Ovary (tissue), 3 donors: ENCODE data around the gene EPG5.

Experiments
- EP300 ChIP-seq: sonication (generic); formaldehyde crosslinking; IDR thresholded peaks from one replicate; pipeline ENCODE4 v1.6.1; 2017; ENCODE audit warnings: antibody characterized with exemption
- POLR2A ChIP-seq: fragments of 450-650 bp; IDR thresholded peaks from one replicate; pipeline ENCODE4 v1.6.1; 2017; ENCODE audit warnings: antibody characterized with exemption, mild to moderate bottlenecking, moderate library complexity
- TF ChIP-seq, protein P1 (sequence below), 3 donors: fragments of 450-650 bp in 2 of 3; fragments of 200-600 bp in 1 of 3; IDR thresholded peaks; one replicate each; pipeline versions ENCODE4 v1.5.1 to v1.8.0; 2016 to 2022; ENCODE audit warnings: antibody characterized with exemption in 3 of 3, mild to moderate bottlenecking in 1 of 3
- donor health status: DM: no; HTN: no; CAD: no.

GRCh38 chr18:46009125-46009840 is 42.2 kb upstream of the EPG5 start:
- TF ChIP-seq, protein P1, sequence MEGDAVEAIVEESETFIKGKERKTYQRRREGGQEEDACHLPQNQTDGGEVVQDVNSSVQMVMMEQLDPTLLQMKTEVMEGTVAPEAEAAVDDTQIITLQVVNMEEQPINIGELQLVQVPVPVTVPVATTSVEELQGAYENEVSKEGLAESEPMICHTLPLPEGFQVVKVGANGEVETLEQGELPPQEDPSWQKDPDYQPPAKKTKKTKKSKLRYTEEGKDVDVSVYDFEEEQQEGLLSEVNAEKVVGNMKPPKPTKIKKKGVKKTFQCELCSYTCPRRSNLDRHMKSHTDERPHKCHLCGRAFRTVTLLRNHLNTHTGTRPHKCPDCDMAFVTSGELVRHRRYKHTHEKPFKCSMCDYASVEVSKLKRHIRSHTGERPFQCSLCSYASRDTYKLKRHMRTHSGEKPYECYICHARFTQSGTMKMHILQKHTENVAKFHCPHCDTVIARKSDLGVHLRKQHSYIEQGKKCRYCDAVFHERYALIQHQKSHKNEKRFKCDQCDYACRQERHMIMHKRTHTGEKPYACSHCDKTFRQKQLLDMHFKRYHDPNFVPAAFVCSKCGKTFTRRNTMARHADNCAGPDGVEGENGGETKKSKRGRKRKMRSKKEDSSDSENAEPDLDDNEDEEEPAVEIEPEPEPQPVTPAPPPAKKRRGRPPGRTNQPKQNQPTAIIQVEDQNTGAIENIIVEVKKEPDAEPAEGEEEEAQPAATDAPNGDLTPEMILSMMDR (IDR thresholded peaks at IDR 0.05) = no peak
- TF ChIP-seq POLR2A = no peak
- TF ChIP-seq EP300 = no peak
